ENCODE data around the gene KCNQ1.

- no peak for TF ChIP-seq CTCF (conservative IDR thresholded peaks at IDR 0.05)
- no peak for TF ChIP-seq EZH2 (IDR thresholded peaks at IDR 0.05; ENCODE audit: low read depth)
Observed at GRCh38 chr11:2798951-2799761, 354.3 kb downstream of the KCNQ1 start.
